HepG2 (cell line): ENCODE measurements around the gene HOXD4. TPM values are rescaled to one million over a fixed set of nuclear protein-coding genes. Genes with fewer than 3 reads are reported as not detected.

Experiments used
- BCLAF1 ChIP-seq: fragments of 450-650 bp; IDR thresholded peaks from 2 replicates; pipeline ENCODE4 v1.6.1; 2017; ENCODE audit warnings: mild to moderate bottlenecking
- BRCA1 ChIP-seq: sonication (generic); formaldehyde crosslinking; IDR thresholded peaks from 2 replicates; pipeline ENCODE4 v1.4.0; 2020; ENCODE audit warnings: missing genetic modification reagents
- CHD4 ChIP-seq: fragments of 200-600 bp; sonication (generic); IDR thresholded peaks from 2 replicates; pipeline ENCODE4 v1.7.0; 2017; ENCODE audit warnings: mild to moderate bottlenecking, low read length, borderline replicate concordance
- DNMT3B ChIP-seq: conservative IDR thresholded peaks from 2 replicates; pipeline ENCODE4 v1.6.1; 2016; ENCODE audit warnings: missing biosample characterization, control low read depth
- HOXD1 ChIP-seq: sonication (generic); formaldehyde crosslinking; IDR thresholded peaks from 2 replicates; pipeline ENCODE4 v1.5.0; 2020; ENCODE audit warnings: missing genetic modification reagents
- KDM1A ChIP-seq: IDR thresholded peaks from 2 replicates; pipeline ENCODE4 v1.6.1; 2016; ENCODE audit warnings: missing compliant biosample characterization
- MIER2 ChIP-seq: IDR thresholded peaks from 2 replicates; pipeline ENCODE4 v1.6.1; 2016; ENCODE audit warnings: missing biosample characterization, missing genetic modification reagents
- MNT ChIP-seq: fragments of 450-650 bp; IDR thresholded peaks from 2 replicates; pipeline ENCODE4 v1.6.1; 2016
- NFYC ChIP-seq: IDR thresholded peaks from 2 replicates; pipeline ENCODE4 v1.6.1; 2016; ENCODE audit warnings: missing genetic modification reagents, missing compliant biosample characterization
- SPEN ChIP-seq: sonication (generic); formaldehyde crosslinking; IDR thresholded peaks from 2 replicates; pipeline ENCODE4 v1.5.1; 2020; ENCODE audit warnings: low read depth, mild to moderate bottlenecking, missing genetic modification reagents
- SSRP1 ChIP-seq: IDR thresholded peaks from 2 replicates; pipeline ENCODE4 v1.6.1; 2016; ENCODE audit warnings: control low read depth
- TIGD3 ChIP-seq: sonication (generic); formaldehyde crosslinking; IDR thresholded peaks from 2 replicates; pipeline ENCODE4 v1.5.1; 2020; ENCODE audit warnings: mild to moderate bottlenecking, missing genetic modification reagents, borderline replicate concordance
- TMF1 ChIP-seq: sonication (generic); formaldehyde crosslinking; IDR thresholded peaks from 2 replicates; pipeline ENCODE4 v1.8.1; 2022; ENCODE audit warnings: low read depth, missing genetic modification reagents
- YEATS2 ChIP-seq: sonication (generic); formaldehyde crosslinking; IDR thresholded peaks from 2 replicates; pipeline ENCODE4 v1.4.0; 2020; ENCODE audit warnings: missing genetic modification reagents, borderline replicate concordance
- ZFP62 ChIP-seq: sonication (generic); formaldehyde crosslinking; IDR thresholded peaks from 2 replicates; pipeline ENCODE4 v1.4.0; 2020; ENCODE audit warnings: missing genetic modification reagents
- ZMYM4 ChIP-seq: sonication (generic); formaldehyde crosslinking; IDR thresholded peaks from 2 replicates; pipeline ENCODE4 v1.8.1; 2023; ENCODE audit warnings: mild to moderate bottlenecking, missing genetic modification reagents
- ZNF3 ChIP-seq: IDR thresholded peaks from 2 replicates; pipeline ENCODE4 v1.7.0; 2017; ENCODE audit warnings: inconsistent platforms
- ZNF362 ChIP-seq: sonication (generic); formaldehyde crosslinking; IDR thresholded peaks from 2 replicates; pipeline ENCODE4 v1.4.0; 2020; ENCODE audit warnings: missing genetic modification reagents, mild to moderate bottlenecking, borderline replicate concordance
- ZNF431 ChIP-seq: sonication (generic); formaldehyde crosslinking; IDR thresholded peaks from 2 replicates; pipeline ENCODE4 v1.9.0; 2022; ENCODE audit warnings: missing genetic modification reagents, low read depth, mild to moderate bottlenecking, borderline replicate concordance
- ZNF564 ChIP-seq: sonication (generic); formaldehyde crosslinking; IDR thresholded peaks from 2 replicates; pipeline ENCODE4 v1.8.1; 2023; ENCODE audit warnings: mild to moderate bottlenecking, missing genetic modification reagents
- ZNF704 ChIP-seq: sonication (generic); formaldehyde crosslinking; IDR thresholded peaks from 2 replicates; pipeline ENCODE4 v1.8.1; 2023; ENCODE audit warnings: mild to moderate bottlenecking, inconsistent platforms, moderate library complexity, missing genetic modification reagents, borderline replicate concordance
- ZNF749 ChIP-seq: sonication (generic); formaldehyde crosslinking; IDR thresholded peaks from 2 replicates; pipeline ENCODE4 v1.8.0; 2022; ENCODE audit warnings: mild to moderate bottlenecking, missing genetic modification reagents, moderate library complexity, borderline replicate concordance
- ZSCAN20 ChIP-seq: sonication (generic); formaldehyde crosslinking; IDR thresholded peaks from 2 replicates; pipeline ENCODE4 v1.4.0; 2020; ENCODE audit warnings: missing genetic modification reagents, mild to moderate bottlenecking, borderline replicate concordance
- polyA plus RNA-seq, 8 experiments: library from polyadenylated mRNA; depleted of rRNA in 3 of 8; stranded (reverse) in 7 of 8; unstranded in 1 of 8; fragments of >200 nt; fragmentation: Illumina TruSeq in 4 of 8; extraction: Trizol in 4 of 8; gene quantifications; 2 replicates each; pipeline versions ENCODE4 v1.2.1 to v1.2.3, GENCODE V29; 2011 to 2016; ENCODE audit warnings: low read depth in 4 of 8, missing spikeins in 1 of 8, mixed read lengths in 1 of 8; ENCODE audit not compliant: insufficient read depth in 1 of 8
- total RNA-seq, 5 experiments: library from RNA; depleted of rRNA; stranded (reverse); fragments of >200 nt; fragmentation: Illumina TruSeq; extraction: Trizol; gene quantifications; 2 replicates each; pipeline ENCODE4 v1.2.3, GENCODE V29; 2016; ENCODE audit warnings: low read depth in 1 of 5

HOXD4 gene
- total and polyA plus RNA-seq, 2 of the 13 experiments (the other 11 are each of a cell fraction or from before 2014, with no cell fraction given): not detected

- TF ChIP-seq MNT (no peak), ZNF431 (CRISPR knock-in tag) (0 out of 2 replicates have a peak, but pooled peaks have one; percentile 59), ZSCAN20 (CRISPR knock-in tag) (no peak), NFYC (CRISPR knock-in tag) (no peak), DNMT3B (CRISPR knock-in tag) (no peak), BCLAF1 (no peak), CHD4 (no peak), TMF1 (CRISPR knock-in tag) (no peak), ZNF362 (CRISPR knock-in tag) (no peak), ZNF704 (CRISPR knock-in tag) (peak; percentile 72; the same call in 1 of the 2 replicates), TIGD3 (CRISPR knock-in tag) (no peak), ZMYM4 (CRISPR knock-in tag) (peak; percentile 80; the same call in 1 of the 2 replicates), HOXD1 (CRISPR knock-in tag) (no peak), KDM1A (CRISPR knock-in tag) (no peak), ZNF564 (CRISPR knock-in tag) (peak; percentile 80), SSRP1 (CRISPR knock-in tag) (no peak), ZNF3 (no peak), SPEN (CRISPR knock-in tag) (no peak), YEATS2 (CRISPR knock-in tag) (peak; percentile 29; the same call in 1 of the 2 replicates), ZFP62 (CRISPR knock-in tag) (no peak), BRCA1 (CRISPR knock-in tag) (no peak), MIER2 (CRISPR knock-in tag) (no peak), ZNF749 (CRISPR knock-in tag) (no peak)
Measured at GRCh38 chr2:176140513-176141317, 10.6 kb upstream of the HOXD4 start (continued).
